ENCODE measurements around the gene KHDC4. TPM values are rescaled to one million over a fixed set of nuclear protein-coding genes. Genes with fewer than 3 reads are reported as not detected.
"Not testable (repeated sequence)": the region's sequence is repeated elsewhere in the genome, so short reads cannot be mapped to it uniquely, and the experiment has no call there.

The KHDC4 gene
- total RNA-seq, 4 donors from 2014 or later: 12.4 to 48.1 (median 33.9) TPM

DNA sequence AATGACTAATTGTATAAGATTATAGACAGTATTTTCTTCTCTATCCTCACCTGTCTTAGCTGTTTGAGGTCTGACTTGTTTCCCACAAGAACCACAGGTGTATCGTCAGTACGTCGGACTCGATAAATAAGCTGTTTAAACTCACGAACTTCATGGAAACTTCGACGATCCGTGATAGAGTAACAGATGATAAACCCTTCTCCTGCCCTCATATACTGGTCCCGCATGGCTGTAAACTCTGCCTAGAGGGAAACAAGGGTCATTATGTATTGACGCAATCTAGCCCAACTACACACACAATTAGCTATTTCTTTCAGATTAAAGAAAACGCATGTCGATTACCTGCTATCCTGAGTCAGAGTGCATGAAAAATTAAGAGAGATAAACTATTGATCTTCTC lies 30.0 kb downstream of the KHDC4 start:
- DNase-seq: no peak
- H3K4me1 ChIP-seq: peaks cover 1 to 12% (median 3%) of the 10 kb centered on the region in 3 donors
- H3K9me3 ChIP-seq: no peaks in the 10 kb centered on the region
- H3K27ac ChIP-seq: no peak overlapping the region
- peaks cover 47 to 100% (median 80%) of the 10 kb centered on the region in 3 donors for H3K36me3 ChIP-seq
- TF ChIP-seq, protein P1, sequence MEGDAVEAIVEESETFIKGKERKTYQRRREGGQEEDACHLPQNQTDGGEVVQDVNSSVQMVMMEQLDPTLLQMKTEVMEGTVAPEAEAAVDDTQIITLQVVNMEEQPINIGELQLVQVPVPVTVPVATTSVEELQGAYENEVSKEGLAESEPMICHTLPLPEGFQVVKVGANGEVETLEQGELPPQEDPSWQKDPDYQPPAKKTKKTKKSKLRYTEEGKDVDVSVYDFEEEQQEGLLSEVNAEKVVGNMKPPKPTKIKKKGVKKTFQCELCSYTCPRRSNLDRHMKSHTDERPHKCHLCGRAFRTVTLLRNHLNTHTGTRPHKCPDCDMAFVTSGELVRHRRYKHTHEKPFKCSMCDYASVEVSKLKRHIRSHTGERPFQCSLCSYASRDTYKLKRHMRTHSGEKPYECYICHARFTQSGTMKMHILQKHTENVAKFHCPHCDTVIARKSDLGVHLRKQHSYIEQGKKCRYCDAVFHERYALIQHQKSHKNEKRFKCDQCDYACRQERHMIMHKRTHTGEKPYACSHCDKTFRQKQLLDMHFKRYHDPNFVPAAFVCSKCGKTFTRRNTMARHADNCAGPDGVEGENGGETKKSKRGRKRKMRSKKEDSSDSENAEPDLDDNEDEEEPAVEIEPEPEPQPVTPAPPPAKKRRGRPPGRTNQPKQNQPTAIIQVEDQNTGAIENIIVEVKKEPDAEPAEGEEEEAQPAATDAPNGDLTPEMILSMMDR (IDR thresholded peaks at IDR 0.05): no peak
- TF ChIP-seq POLR2A (IDR thresholded peaks at IDR 0.05): no peak
- 90 to 95% methylated on average over 12 of the region's 12 CpGs for WGBS, 2 donors
- no peak overlapping the region for H3K4me3 ChIP-seq
- no peaks in the 10 kb centered on the region for H3K27me3 ChIP-seq
- intact Hi-C loops (cut with DNase I): no loop called here

DNA sequence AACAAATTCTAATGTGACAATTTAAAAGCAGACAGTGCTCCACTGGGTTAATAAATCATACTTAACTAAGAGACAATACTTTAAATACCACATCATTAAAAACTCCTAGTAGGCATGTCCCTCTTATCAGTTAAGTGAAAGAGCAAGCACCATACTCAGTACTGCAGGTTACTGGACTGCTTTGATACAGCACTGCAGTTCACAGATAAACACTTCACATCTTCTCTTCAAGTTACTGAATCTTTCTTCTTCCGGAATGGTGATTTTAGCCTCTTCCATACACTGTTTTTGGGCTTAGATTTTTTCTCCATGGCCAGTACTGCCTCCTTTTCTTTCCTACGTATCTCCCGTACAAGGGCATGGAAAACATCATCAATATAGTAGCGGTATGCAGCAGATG lies 34.1 kb downstream of the KHDC4 start:
- H3K27ac ChIP-seq: no peak overlapping the region
- H3K27me3 ChIP-seq: no peaks in the 10 kb centered on the region
- intact Hi-C loops (cut with DNase I): no loop called here
- H3K36me3 ChIP-seq: peaks cover 35 to 100% (median 62%) of the 10 kb centered on the region in 3 donors
- H3K9me3 ChIP-seq: no peaks in the 10 kb centered on the region
- no peak for DNase-seq
- WGBS, 2 donors: 85 to 95% methylated on average over 4 of the region's 4 CpGs
- H3K4me1 ChIP-seq: no peaks in the 10 kb centered on the region
- TF ChIP-seq, protein P1 (IDR thresholded peaks at IDR 0.05): no peak
- no peak for TF ChIP-seq POLR2A (IDR thresholded peaks at IDR 0.05)
- no peak overlapping the region for H3K4me3 ChIP-seq

DNA sequence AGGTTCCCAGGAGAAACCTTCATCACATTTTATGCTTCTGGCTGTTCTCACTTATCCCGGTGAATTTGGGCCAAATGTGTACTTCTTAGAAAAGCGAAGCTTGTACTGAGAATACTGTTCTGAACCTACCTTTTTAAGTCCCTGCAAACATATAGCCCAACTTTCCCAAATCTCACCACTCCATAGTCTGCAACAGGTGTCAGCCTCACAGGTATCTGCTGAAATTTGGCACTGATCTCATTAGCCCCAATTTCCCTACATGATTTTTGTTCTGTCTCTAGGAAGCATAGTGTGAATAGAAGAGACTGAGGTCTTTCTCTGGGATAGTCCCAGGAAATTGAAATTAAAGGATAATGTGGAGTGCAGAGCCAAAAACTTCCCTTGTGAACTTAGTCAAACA lies 34.5 kb downstream of the KHDC4 start:
- Histone ChIP-seq H3K36me3 (peaks cover 35 to 95% (median 58%) of the 10 kb centered on the region in 3 donors), H3K27me3 (no peaks in the 10 kb centered on the region), H3K4me3 (no peak overlapping the region), H3K4me1 (no peaks in the 10 kb centered on the region), H3K9me3 (no peaks in the 10 kb centered on the region), H3K27ac (no peak overlapping the region)
- no peak for DNase-seq
- intact Hi-C loops (cut with DNase I): no loop called here
- 97 to 100% methylated on average over 2 of the region's 2 CpGs for WGBS, 2 donors
- TF ChIP-seq, protein P1 (IDR thresholded peaks at IDR 0.05): no peak
- TF ChIP-seq POLR2A (IDR thresholded peaks at IDR 0.05): no peak

- H3K9me3 ChIP-seq: no peaks in the 10 kb centered on the region
- no peak overlapping the region for H3K27ac ChIP-seq
- DNase-seq: no peak
- H3K27me3 ChIP-seq: no peaks in the 10 kb centered on the region
- H3K4me1 ChIP-seq: peaks cover 0 to 6% (median 2%) of the 10 kb centered on the region in 3 donors
- H3K4me3 ChIP-seq: no peak overlapping the region
- intact Hi-C loops (cut with DNase I): no loop called here
- peaks cover 32 to 87% (median 51%) of the 10 kb centered on the region in 3 donors for H3K36me3 ChIP-seq
- no peak for TF ChIP-seq POLR2A (IDR thresholded peaks at IDR 0.05)
- TF ChIP-seq, protein P1 (IDR thresholded peaks at IDR 0.05): no peak
- WGBS, 2 donors: 61 to 74% methylated on average over 2 of the region's 2 CpGs
These were observed 35.3 kb downstream of the KHDC4 start for GRCh38 chr1:155898888-155899287.

- Histone ChIP-seq H3K4me1 (peaks cover 0 to 17% (median 11%) of the 10 kb centered on the region in 3 donors), H3K36me3 (peaks cover 23 to 76% (median 39%) of the 10 kb centered on the region in 3 donors), H3K27ac (no peak overlapping the region), H3K27me3 (no peaks in the 10 kb centered on the region), H3K4me3 (no peak overlapping the region), H3K9me3 (no peaks in the 10 kb centered on the region)
- DNase-seq: no peak
- 73 to 97% methylated on average over 1 of the region's 1 CpG for WGBS, 2 donors
- intact Hi-C loops (cut with DNase I): no loop called here
- TF ChIP-seq, protein P1 (IDR thresholded peaks at IDR 0.05): no peak
- no peak for TF ChIP-seq POLR2A (IDR thresholded peaks at IDR 0.05)
These were observed 36.5 kb downstream of the KHDC4 start for GRCh38 chr1:155897746-155898145.

- intact Hi-C loops (cut with DNase I); H3K9me3 ChIP-seq; DNase-seq; H3K27ac ChIP-seq; H3K4me3 ChIP-seq; H3K27me3 ChIP-seq: not testable (repeated sequence)
- H3K4me1 ChIP-seq: peaks cover 0 to 23% (median 16%) of the 10 kb centered on the region in 3 donors
- H3K36me3 ChIP-seq: peaks cover 16 to 63% (median 26%) of the 10 kb centered on the region in 3 donors
- WGBS, 2 donors: 92 to 93% methylated on average over 6 to 8 of the region's 8 CpGs
These were observed 37.7 kb downstream of the KHDC4 start for GRCh38 chr1:155896476-155896875.

DNA sequence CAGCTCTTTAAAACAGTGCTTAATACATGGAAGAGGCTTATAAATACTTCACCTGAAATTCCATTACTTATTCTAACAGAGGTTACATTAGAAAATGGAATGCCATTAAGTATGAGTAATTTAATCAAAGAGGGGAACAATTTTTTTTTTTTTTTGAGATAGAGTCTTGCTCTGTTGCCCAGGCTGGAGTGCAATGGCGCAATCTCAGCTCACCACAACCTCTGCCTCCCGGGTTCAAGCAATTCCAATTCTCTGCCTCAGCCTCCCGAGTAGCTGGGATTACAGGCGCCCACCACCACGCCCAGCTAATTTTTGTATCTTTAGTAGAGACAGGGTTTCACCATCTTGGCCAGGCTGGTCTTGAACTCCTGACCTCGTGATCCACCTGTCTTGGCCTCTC lies 38.6 kb downstream of the KHDC4 start:
- Histone ChIP-seq H3K4me1 (peaks cover 0 to 23% (median 16%) of the 10 kb centered on the region in 3 donors), H3K36me3 (peaks cover 8 to 54% (median 18%) of the 10 kb centered on the region in 3 donors)
- H3K27ac ChIP-seq; DNase-seq; H3K9me3 ChIP-seq; H3K27me3 ChIP-seq; H3K4me3 ChIP-seq; intact Hi-C loops (cut with DNase I): not testable (repeated sequence)
- WGBS, 2 donors: 96 to 100% methylated on average over 4 to 5 of the region's 6 CpGs
